Lower leg skin (tissue), 3 donors: ENCODE measurements around the gene COMT.

Experiments
- CTCF ChIP-seq, 3 donors: fragments of 450-650 bp; IDR thresholded peaks; one replicate each; pipeline ENCODE4 v1.5.1; 2016; ENCODE audit warnings: antibody characterized with exemption in 3 of 3, mild to moderate bottlenecking in 3 of 3, moderate library complexity in 2 of 3
- POLR2A ChIP-seq, 2 donors: fragments of 450-650 bp; IDR thresholded peaks; one replicate each; pipeline ENCODE4 v1.6.1; 2016 to 2017; ENCODE audit warnings: antibody characterized with exemption in 2 of 2, mild to moderate bottlenecking in 1 of 2, moderate library complexity in 1 of 2

- TF ChIP-seq CTCF (IDR thresholded peaks at IDR 0.05) (no peak), POLR2A (IDR thresholded peaks at IDR 0.05) (no peak)
Measured at GRCh38 chr22:19961868-19962245, 20.3 kb downstream of the COMT start.
